WTC11 (cell line): ENCODE data around the gene TWIST2.

Experiments used
- ATF2 ChIP-seq: sonication (generic); formaldehyde crosslinking; IDR thresholded peaks from 2 replicates; pipeline ENCODE4 v1.8.1; 2022; ENCODE audit warnings: low read depth, missing genetic modification reagents, borderline replicate concordance
- CTCF ChIP-seq: fragments of 200-600 bp; IDR thresholded peaks from 2 replicates; pipeline ENCODE4 v1.8.0; 2022; ENCODE audit warnings: antibody characterized with exemption
- E2F1 ChIP-seq: sonication (generic); formaldehyde crosslinking; IDR thresholded peaks from 2 replicates; pipeline ENCODE4 v1.8.0; 2022; ENCODE audit warnings: mild to moderate bottlenecking, missing genetic modification reagents
- FOXJ3 ChIP-seq: sonication (generic); formaldehyde crosslinking; IDR thresholded peaks from 2 replicates; pipeline ENCODE4 v1.9.0; 2021; ENCODE audit warnings: missing genetic modification reagents, mild to moderate bottlenecking, borderline replicate concordance
- FOXP4 ChIP-seq: sonication (generic); formaldehyde crosslinking; IDR thresholded peaks from 2 replicates; pipeline ENCODE4 v1.8.0; 2022; ENCODE audit warnings: mild to moderate bottlenecking, missing genetic modification reagents
- NFYB ChIP-seq: sonication (generic); formaldehyde crosslinking; conservative IDR thresholded peaks from 2 replicates; pipeline ENCODE4 v1.8.0; 2022; ENCODE audit warnings: low read depth, missing genetic modification reagents
- NR2C2 ChIP-seq: sonication (generic); formaldehyde crosslinking; IDR thresholded peaks from 2 replicates; pipeline ENCODE4 v1.8.0; 2022; ENCODE audit warnings: mild to moderate bottlenecking, missing genetic modification reagents
- RELA ChIP-seq: sonication (generic); formaldehyde crosslinking; IDR thresholded peaks from 2 replicates; pipeline ENCODE4 v1.8.1; 2022; ENCODE audit warnings: missing genetic modification reagents, mild to moderate bottlenecking, borderline replicate concordance
- TEAD4 ChIP-seq: sonication (generic); formaldehyde crosslinking; IDR thresholded peaks from 2 replicates; pipeline ENCODE4 v1.8.0; 2022; ENCODE audit warnings: mild to moderate bottlenecking, missing genetic modification reagents

- TF ChIP-seq FOXP4 (CRISPR knock-in tag), result no peak
- no peak for TF ChIP-seq RELA (CRISPR knock-in tag)
- no peak for TF ChIP-seq ATF2 (CRISPR knock-in tag)
- no peak for TF ChIP-seq CTCF
- no peak for TF ChIP-seq FOXJ3 (CRISPR knock-in tag)
- no peak for TF ChIP-seq E2F1
- no peak for TF ChIP-seq NFYB (CRISPR knock-in tag)
- no peak for TF ChIP-seq TEAD4 (CRISPR knock-in tag)
- TF ChIP-seq NR2C2, result no peak
These were observed 26.6 kb downstream of the TWIST2 start for GRCh38 chr2:238874330-238875050.
